PC-3 (cell line): ENCODE measurements around the gene C1orf52. TPM values are rescaled to one million over a fixed set of nuclear protein-coding genes. Genes with fewer than 3 reads are reported as not detected.

Experiments
- ATAC-seq: fragments of 200-7000 bp; cut with Tn5 transposase; 2 replicates; pipeline ENCODE4 v1.9.1; 2020; ENCODE audit warnings: mild to moderate bottlenecking, moderate library complexity
- BruUV-seq: library from RNA; stranded (reverse); fragments of 400-500 nt; replicated peaks from 2 replicates; lab custom pipeline; 2021; lab: Mats Ljungman, UMichigan
- CTCF ChIA-PET: fragments of 300-600 bp; sonication (Branson Sonifier 250); formaldehyde crosslinking; loops from one replicate; lab custom pipeline; 2022; ENCODE audit warnings: antibody characterized with exemption; lab: Charles Lee
- POLR2A ChIA-PET: fragments of 300-600 bp; sonication (Branson Sonifier 250); formaldehyde crosslinking; loops from one replicate; lab custom pipeline; 2022; ENCODE audit warnings: antibody characterized with exemption; ENCODE audit not compliant: unreplicated experiment; lab: Charles Lee
- DNase-seq: peaks from one replicate; pipeline ENCODE4 v3.0.0-alpha.2; 2015
- H2AFZ ChIP-seq: fragments of 300-600 bp; sonication (generic); 2 replicates; pipeline ENCODE4 v1.6.0; 2016; ENCODE audit warnings: antibody characterized with exemption, low read length
- H3F3A ChIP-seq: fragments of 300-600 bp; sonication (generic); one replicate; pipeline ENCODE4 v1.6.0; 2017; ENCODE audit warnings: antibody characterized with exemption, low read length, control low read depth, mild to moderate bottlenecking; ENCODE audit not compliant: unreplicated experiment
- H3K27ac ChIP-seq: fragments of 300-600 bp; sonication (generic); 2 replicates; pipeline ENCODE4 v1.5.1; 2016; ENCODE audit warnings: mild to moderate bottlenecking, low read length
- H3K27me3 ChIP-seq: fragments of 300-600 bp; sonication (generic); 2 replicates; pipeline ENCODE4 v1.6.1; 2016; ENCODE audit warnings: low read length, mixed read lengths
- H3K36me3 ChIP-seq: fragments of 300-600 bp; sonication (generic); 2 replicates; pipeline ENCODE4 v1.6.1; 2016; ENCODE audit warnings: low read depth, mixed run types, low read length, mixed read lengths
- H3K4me1 ChIP-seq: fragments of 300-600 bp; sonication (generic); 2 replicates; pipeline ENCODE4 v1.5.1; 2016; ENCODE audit warnings: low read length; ENCODE audit not compliant: insufficient read depth
- H3K4me2 ChIP-seq: fragments of 300-600 bp; sonication (generic); 2 replicates; pipeline ENCODE4 v1.6.0; 2016; ENCODE audit warnings: low read length
- H3K4me3 ChIP-seq: fragments of 300-600 bp; sonication (generic); 2 replicates; pipeline ENCODE4 v1.5.1; 2016; ENCODE audit warnings: mild to moderate bottlenecking, low read length, mixed read lengths
- H3K79me2 ChIP-seq: fragments of 300-600 bp; sonication (generic); 2 replicates; pipeline ENCODE4 v1.6.1; 2017; ENCODE audit warnings: low read length, mixed read lengths
- H3K9ac ChIP-seq: fragments of 300-600 bp; sonication (generic); 2 replicates; pipeline ENCODE4 v1.6.0; 2016; ENCODE audit warnings: mild to moderate bottlenecking, low read length
- H3K9me2 ChIP-seq: fragments of 300-600 bp; sonication (generic); replicated peaks from 2 replicates; pipeline ENCODE4 v1.6.1; 2016; ENCODE audit warnings: mixed run types, low read length, mixed read lengths
- H3K9me3 ChIP-seq: fragments of 300-600 bp; sonication (generic); 2 replicates; pipeline ENCODE4 v1.6.1; 2016; ENCODE audit warnings: low read length, mixed read lengths
- H4K20me1 ChIP-seq: fragments of 300-600 bp; sonication (generic); 2 replicates; pipeline ENCODE4 v1.6.1; 2016; ENCODE audit warnings: low read length, mixed read lengths
- CTCF ChIP-seq: fragments of 300-600 bp; sonication (generic); conservative IDR thresholded peaks from 2 replicates; pipeline ENCODE4 v1.5.1; 2017; ENCODE audit warnings: antibody characterized with exemption, low read depth, mild to moderate bottlenecking, low read length
- EZH2 ChIP-seq: fragments of 300-600 bp; sonication (generic); IDR thresholded peaks from one replicate; pipeline ENCODE4 v1.6.1; 2017; ENCODE audit warnings: antibody characterized with exemption, mild to moderate bottlenecking, low read length; ENCODE audit not compliant: unreplicated experiment
- EZH2phosphoT487 ChIP-seq: fragments of 300-600 bp; sonication (generic); IDR thresholded peaks from 2 replicates; pipeline ENCODE4 v1.6.1; 2018; ENCODE audit warnings: mild to moderate bottlenecking, antibody characterized with exemption, low read length, borderline replicate concordance
- intact Hi-C: fragments of 100-400 bp; cut with micrococcal nuclease; formaldehyde crosslinking; loops from 2 replicates; pipeline ENCODE4 v1.9.0; 2023
- total RNA-seq: library from RNA; depleted of rRNA; stranded (reverse); fragments of >200 nt; gene quantifications from 2 replicates; pipeline ENCODE4 v1.2.3, GENCODE V29; 2014

Gene C1orf52
- total RNA-seq, 1 experiment from 2014 or later: 59.9 TPM

GRCh38 chr1:85283475-85284199, 24.2 kb upstream of the C1orf52 start:
- H3K4me2 ChIP-seq: no peak overlapping the region
- no peak for ATAC-seq
- CTCF ChIA-PET: no interaction called here

GRCh38 chr1:85282424-85282823, 23.0 kb upstream of the C1orf52 start:
- peak; percentile 20; the same call in 1 of the 2 replicates for ATAC-seq
- intact Hi-C loops: no loop called here
- Histone ChIP-seq H3K9ac (no peak overlapping the region), H3K4me1 (peaks cover 20% of the 10 kb centered on the region), H2AFZ (no peak overlapping the region), H3K9me2 (no peaks in the 10 kb centered on the region), H3F3A (no peaks in the 10 kb centered on the region), H3K27me3 (no peaks in the 10 kb centered on the region), H4K20me1 (no peaks in the 10 kb centered on the region), H3K4me2 (no peak overlapping the region), H3K4me3 (no peak overlapping the region), H3K79me2 (no peaks in the 10 kb centered on the region), H3K36me3 (no peaks in the 10 kb centered on the region), H3K9me3 (no peaks in the 10 kb centered on the region), H3K27ac (no peak overlapping the region)
- TF ChIP-seq CTCF: peak; percentile 47; the same call in 1 of the 2 replicates
- no peak for TF ChIP-seq EZH2
- ChIA-PET POLR2A (no interaction called here), CTCF (no interaction called here)
- BruUV-seq: no TSS peak
- DNase-seq: peak; percentile 37

More at GRCh38 chr1:85283475-85284199, 24.2 kb upstream of the C1orf52 start:
- H3F3A ChIP-seq: peaks cover 3% of the 10 kb centered on the region
- peaks cover 21% of the 10 kb centered on the region for H3K4me1 ChIP-seq
- no peak overlapping the region for H3K4me3 ChIP-seq
- intact Hi-C loops: no loop called here
- H3K27me3 ChIP-seq: no peaks in the 10 kb centered on the region
- no peaks in the 10 kb centered on the region for H3K79me2 ChIP-seq
- POLR2A ChIA-PET: no interaction called here
- H3K27ac ChIP-seq: no peak overlapping the region
- no peaks in the 10 kb centered on the region for H4K20me1 ChIP-seq
- H3K36me3 ChIP-seq: no peaks in the 10 kb centered on the region
- H3K9me2 ChIP-seq: no peaks in the 10 kb centered on the region
- no peak overlapping the region for H2AFZ ChIP-seq
- BruUV-seq: no TSS peak
- no peaks in the 10 kb centered on the region for H3K9me3 ChIP-seq
- H3K9ac ChIP-seq: no peak overlapping the region
- DNase-seq: no peak
- TF ChIP-seq EZH2phosphoT487 (no peak), EZH2 (no peak), CTCF (no peak)

- no peak overlapping the region for H3K27ac ChIP-seq
- no peaks in the 10 kb centered on the region for H3K9me2 ChIP-seq
- H3K27me3 ChIP-seq: no peaks in the 10 kb centered on the region
- ATAC-seq: no peak
- ChIA-PET CTCF (no interaction called here), POLR2A (interaction anchor here (0.6 kb wide), 1 partner anchor 9 kb away, joined by 3 read pairs; no protein-coding TSS in a partner anchor)
- H3F3A ChIP-seq: no peaks in the 10 kb centered on the region
- TF ChIP-seq CTCF (no peak), EZH2 (no peak), EZH2phosphoT487 (no peak)
- H3K9ac ChIP-seq: no peak overlapping the region
- DNase-seq: no peak
- no TSS peak for BruUV-seq
- no peaks in the 10 kb centered on the region for H3K9me3 ChIP-seq
- H2AFZ ChIP-seq: no peak overlapping the region
- no peaks in the 10 kb centered on the region for H3K36me3 ChIP-seq
- no peak overlapping the region for H3K4me2 ChIP-seq
- H3K79me2 ChIP-seq: peaks cover 7% of the 10 kb centered on the region
- peaks cover 27% of the 10 kb centered on the region for H3K4me1 ChIP-seq
- H3K4me3 ChIP-seq: no peak overlapping the region
- intact Hi-C loops: no loop called here
- H4K20me1 ChIP-seq: no peaks in the 10 kb centered on the region
Observed at GRCh38 chr1:85280636-85281035, 21.2 kb upstream of the C1orf52 start.
